Stimulated activated naive CD8-positive, alpha-beta T cell treated with anti-CD3 and anti-CD28 coated beads, Interleukin-15, Interleukin-2, amounts not matched to agents 100 ng/mL and 50 ng/mL, for 24 hours (primary cell): ENCODE measurements around the gene KDM1B.
A peak's percentile ranks its signal among the peaks of the same experiment; 100 is the strongest.
"Not testable (repeated sequence)": the region's sequence is repeated elsewhere in the genome, so short reads cannot be mapped to it uniquely, and the experiment has no call there.

Experiments
- H3K27ac Mint-ChIP-seq: one replicate; pipeline ENCODE4 v1.8.0; 2021; ENCODE audit warnings: mild to moderate bottlenecking, mixed read lengths
- H3K27me3 Mint-ChIP-seq: one replicate; pipeline ENCODE4 v1.8.0; 2021; ENCODE audit warnings: mixed read lengths
- H3K36me3 Mint-ChIP-seq: one replicate; pipeline ENCODE4 v1.8.0; 2021; ENCODE audit warnings: low read depth, mixed read lengths
- H3K4me1 Mint-ChIP-seq: one replicate; pipeline ENCODE4 v1.8.0; 2021; ENCODE audit warnings: low read depth, mixed read lengths
- H3K4me3 Mint-ChIP-seq: one replicate; pipeline ENCODE4 v1.8.0; 2021; ENCODE audit warnings: mild to moderate bottlenecking, mixed read lengths
- H3K9me3 Mint-ChIP-seq: one replicate; pipeline ENCODE4 v1.8.0; 2021; ENCODE audit warnings: mixed read lengths

Gene KDM1B

DNA sequence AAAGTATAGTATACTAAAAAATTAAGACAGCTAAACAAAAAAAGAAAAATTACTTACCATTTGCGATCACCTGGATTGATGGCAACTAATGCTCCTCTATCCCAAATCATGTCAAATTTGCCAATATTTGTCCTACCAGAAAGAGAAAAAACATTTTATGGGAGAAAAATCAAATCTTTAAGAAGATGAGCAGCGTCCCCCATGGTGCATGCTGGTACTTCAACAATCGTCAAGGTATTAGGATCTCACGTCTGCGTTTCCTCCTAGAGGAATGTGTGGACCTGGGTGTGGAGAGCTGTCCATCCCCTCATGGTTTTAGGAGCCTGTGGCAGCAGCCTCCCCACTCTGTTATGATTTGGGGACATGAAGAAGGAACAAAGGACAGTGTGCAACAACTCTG lies 16.3 kb upstream of the KDM1B start:
- H3K27me3 Mint-ChIP-seq = no peaks in the 10 kb centered on the region
- no peaks in the 10 kb centered on the region for H3K4me1 Mint-ChIP-seq
- H3K36me3 Mint-ChIP-seq = peaks cover 53% of the 10 kb centered on the region
- no peak overlapping the region for H3K27ac Mint-ChIP-seq
- no peak overlapping the region for H3K4me3 Mint-ChIP-seq
- no peaks in the 10 kb centered on the region for H3K9me3 Mint-ChIP-seq

DNA sequence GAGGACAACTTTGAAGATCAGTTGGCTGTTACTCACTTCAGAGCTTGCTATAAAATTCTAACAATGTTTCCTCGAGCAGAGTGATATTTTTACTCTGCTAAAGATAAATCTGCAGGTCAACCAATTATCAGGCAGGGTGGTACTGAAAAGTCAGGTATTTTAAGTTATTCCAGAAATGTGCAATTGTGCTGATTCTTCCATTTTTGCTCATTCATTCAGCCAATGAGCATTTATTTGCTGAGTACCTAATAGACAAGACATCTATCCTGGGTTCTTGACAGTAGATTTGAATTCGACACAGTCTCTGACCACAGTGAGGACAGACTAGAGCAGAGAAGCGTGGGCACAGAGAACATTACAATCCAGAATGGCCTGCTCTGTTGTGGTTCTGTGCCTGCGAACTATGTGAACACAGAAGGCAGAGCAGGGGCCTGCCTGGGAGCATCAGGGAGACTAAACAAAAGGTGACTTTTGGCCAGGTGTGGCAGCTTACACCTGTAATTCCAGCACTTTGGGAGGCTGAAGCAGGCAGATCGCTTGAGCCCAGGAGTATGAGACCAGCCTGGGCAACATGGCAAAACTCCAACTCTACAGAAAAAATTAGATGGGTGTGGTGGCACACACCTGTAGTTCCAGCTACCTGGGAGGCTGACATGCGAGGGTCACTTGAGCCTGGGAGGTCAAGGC lies 15.1 kb upstream of the KDM1B start:
- peaks cover 53% of the 10 kb centered on the region for H3K36me3 Mint-ChIP-seq
- H3K27me3 Mint-ChIP-seq = no peaks in the 10 kb centered on the region
- no peaks in the 10 kb centered on the region for H3K9me3 Mint-ChIP-seq
- no peaks in the 10 kb centered on the region for H3K4me1 Mint-ChIP-seq
- H3K4me3 Mint-ChIP-seq = no peak overlapping the region
- no peak overlapping the region for H3K27ac Mint-ChIP-seq

DNA sequence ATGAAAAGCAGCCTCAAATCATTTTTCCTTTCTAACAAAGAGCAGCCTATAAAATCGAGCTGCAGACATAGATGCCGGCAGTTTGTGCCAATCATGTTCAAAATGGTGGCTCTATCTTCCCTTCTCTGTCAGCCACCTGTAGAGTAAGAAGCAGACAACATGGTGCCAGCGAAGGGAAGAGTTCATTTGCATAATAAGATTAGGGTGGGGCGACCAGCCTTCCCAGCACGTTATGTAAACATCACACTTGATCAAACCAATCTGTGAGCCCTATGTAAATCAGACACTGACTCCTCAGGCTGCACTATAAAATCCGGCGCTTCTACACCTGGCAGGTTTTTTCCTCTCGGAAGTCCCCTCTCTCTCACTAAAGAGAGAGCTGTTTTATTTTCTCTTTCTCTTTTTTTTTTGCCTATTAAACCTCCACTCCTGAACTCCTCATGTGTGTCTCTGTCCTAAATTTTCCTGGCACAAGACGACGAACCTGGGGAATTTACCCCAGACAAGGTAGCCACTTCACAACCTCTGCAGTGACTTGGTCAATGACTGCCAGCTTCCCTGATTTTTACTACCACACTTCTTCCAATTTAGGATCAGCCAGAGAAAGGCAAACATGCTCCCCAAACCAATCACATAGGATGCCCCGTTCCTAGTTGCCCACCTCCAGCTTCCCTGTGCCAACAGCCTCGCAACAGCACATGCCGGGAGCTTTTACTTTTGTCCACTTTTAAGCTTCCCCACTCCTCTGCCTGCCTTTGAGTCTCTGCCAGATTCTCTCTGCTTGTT lies 13.2 kb upstream of the KDM1B start:
- Mint-ChIP-seq H3K36me3 (peaks cover 48% of the 10 kb centered on the region), H3K27ac (no peak overlapping the region), H3K4me3 (no peak overlapping the region), H3K4me1 (peaks cover 2% of the 10 kb centered on the region), H3K9me3 (no peaks in the 10 kb centered on the region), H3K27me3 (no peaks in the 10 kb centered on the region)

DNA sequence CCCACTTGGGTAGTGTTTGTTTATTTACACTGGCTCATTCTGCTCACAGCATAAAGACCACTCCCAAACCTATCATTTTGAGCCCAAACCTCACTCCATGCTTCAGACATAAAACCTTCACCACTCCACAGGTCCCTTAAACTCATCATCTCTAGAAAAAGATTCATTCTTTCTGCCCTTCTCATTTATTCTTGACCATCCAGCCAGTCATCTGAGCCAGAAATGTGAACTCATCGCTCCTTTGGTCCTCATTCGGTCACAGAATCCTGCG lies 12.7 kb upstream of the KDM1B start:
- no peaks in the 10 kb centered on the region for H3K9me3 Mint-ChIP-seq
- no peak overlapping the region for H3K27ac Mint-ChIP-seq
- peaks cover 48% of the 10 kb centered on the region for H3K36me3 Mint-ChIP-seq
- no peak overlapping the region for H3K4me3 Mint-ChIP-seq
- H3K4me1 Mint-ChIP-seq = peaks cover 7% of the 10 kb centered on the region
- no peaks in the 10 kb centered on the region for H3K27me3 Mint-ChIP-seq

DNA sequence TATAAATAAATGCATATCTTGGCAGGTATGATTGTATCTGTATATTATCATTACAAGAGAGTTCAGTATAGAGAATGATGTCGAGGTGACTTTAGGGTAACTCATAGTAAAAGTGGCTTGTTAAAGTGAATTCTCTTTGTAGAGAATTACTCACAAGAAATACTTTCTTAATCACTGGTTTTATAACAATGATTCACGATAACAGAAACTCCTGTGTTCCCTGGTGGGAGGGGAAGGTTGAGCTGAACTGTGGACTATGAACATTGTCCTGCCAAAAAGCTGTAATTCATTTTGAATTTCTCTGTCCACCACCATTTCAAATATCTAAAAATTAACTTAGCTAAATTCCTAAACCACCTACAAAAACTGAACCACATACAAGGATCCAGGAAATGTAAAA lies 8.1 kb upstream of the KDM1B start:
- peaks cover 24% of the 10 kb centered on the region for H3K36me3 Mint-ChIP-seq
- no peaks in the 10 kb centered on the region for H3K9me3 Mint-ChIP-seq
- H3K27me3 Mint-ChIP-seq = no peaks in the 10 kb centered on the region
- H3K27ac Mint-ChIP-seq = no peak overlapping the region
- H3K4me3 Mint-ChIP-seq = no peak overlapping the region
- peaks cover 11% of the 10 kb centered on the region for H3K4me1 Mint-ChIP-seq

DNA sequence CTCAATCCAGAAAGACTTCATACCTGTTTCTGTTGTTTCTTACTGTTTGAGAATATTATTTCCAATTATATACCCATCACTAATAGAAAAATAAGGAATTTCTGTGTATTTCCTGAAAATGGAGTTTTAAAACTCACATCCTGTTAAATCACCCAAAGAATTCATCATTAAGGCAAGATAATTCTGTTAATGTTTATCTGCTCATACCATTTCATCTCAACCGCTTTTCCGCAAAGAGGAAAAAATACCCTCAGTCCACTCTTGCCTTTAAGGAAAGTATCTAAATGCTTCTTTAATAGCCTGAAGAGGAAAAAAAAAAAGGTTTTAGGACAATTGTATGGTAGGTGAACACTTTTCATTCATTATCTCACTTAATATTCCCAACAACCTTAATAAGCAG lies 7.6 kb upstream of the KDM1B start:
- Mint-ChIP-seq H3K9me3 (no peaks in the 10 kb centered on the region), H3K4me1 (peaks cover 15% of the 10 kb centered on the region), H3K27ac (no peak overlapping the region), H3K4me3 (no peak overlapping the region), H3K27me3 (no peaks in the 10 kb centered on the region), H3K36me3 (peaks cover 20% of the 10 kb centered on the region)

DNA sequence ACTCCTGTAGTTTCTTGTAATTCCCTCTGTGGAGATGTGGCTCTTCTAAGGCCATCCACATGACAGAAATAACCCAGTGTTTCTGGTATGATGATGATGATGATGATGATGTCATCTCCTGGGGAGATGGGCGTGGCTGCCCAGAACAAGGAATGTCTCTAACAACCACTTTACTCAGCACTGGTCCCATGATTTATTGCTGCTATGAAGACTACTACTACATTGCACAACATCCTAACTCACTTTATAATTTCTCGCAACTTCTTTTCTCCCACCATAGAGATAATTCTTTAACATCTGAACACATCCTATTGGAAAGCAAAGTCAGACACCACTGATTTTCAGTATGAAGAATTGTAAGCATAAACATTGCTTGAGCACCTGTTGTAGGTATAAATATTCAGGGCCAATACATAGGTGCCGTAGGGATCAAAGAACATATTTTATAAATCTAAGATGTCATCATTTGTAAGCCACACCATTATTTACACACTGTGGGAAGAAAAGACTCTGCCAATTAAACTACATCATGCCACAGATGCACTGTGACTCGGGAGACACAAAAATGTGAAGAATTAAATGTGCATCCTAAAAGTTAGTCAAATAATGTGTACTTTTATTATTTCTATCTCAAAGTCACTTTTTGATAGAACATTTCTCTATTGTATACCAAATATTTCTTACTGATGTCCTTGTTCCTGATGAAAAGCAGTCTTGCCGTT lies 6.8 kb upstream of the KDM1B start:
- Mint-ChIP-seq H3K4me3 (no peak overlapping the region), H3K27me3 (no peaks in the 10 kb centered on the region), H3K36me3 (peaks cover 13% of the 10 kb centered on the region), H3K9me3 (no peaks in the 10 kb centered on the region), H3K4me1 (peaks cover 24% of the 10 kb centered on the region), H3K27ac (no peak overlapping the region)

DNA sequence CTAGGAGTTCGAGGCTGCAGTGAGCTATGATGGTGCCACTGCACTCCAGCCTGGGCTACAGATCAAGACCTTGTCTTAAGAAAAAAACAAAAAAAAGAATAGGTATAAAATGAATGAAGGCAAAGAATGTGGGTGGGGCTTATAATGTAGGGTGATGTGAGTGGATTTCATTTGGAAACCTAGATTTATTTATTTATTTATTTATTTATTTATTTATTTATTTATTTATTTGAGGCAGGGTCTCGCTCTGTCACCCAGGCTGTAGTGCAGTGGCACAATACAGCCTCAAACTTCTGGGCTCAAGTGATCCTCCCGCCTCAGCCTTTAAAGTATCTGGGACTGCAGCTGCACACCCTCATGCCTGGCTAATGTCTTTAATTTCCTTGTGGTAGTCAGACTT lies 3.8 kb upstream of the KDM1B start:
- H3K27ac Mint-ChIP-seq, H3K4me3 Mint-ChIP-seq, H3K27me3 Mint-ChIP-seq, H3K9me3 Mint-ChIP-seq: not testable (repeated sequence)
- peaks cover 41% of the 10 kb centered on the region for H3K4me1 Mint-ChIP-seq
- peaks cover 13% of the 10 kb centered on the region for H3K36me3 Mint-ChIP-seq

DNA sequence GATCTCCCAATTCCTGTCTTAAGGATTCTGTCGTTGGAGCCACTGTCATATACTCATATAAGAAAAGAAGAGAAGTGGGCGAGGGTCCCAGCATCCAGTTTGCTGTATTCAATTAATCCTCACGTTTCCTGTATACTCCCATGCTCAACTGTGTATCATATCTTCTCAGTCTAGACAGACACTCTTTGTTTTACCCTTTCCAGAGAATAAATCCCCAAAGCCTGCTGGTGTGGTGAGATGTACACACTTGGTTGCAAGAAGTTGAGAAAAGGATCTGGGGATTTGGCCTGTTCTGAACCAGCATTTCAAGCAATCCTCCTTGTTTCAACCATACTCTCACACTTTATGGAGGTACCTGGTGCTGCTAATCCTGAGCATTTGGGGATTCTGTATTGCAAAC lies 3.4 kb upstream of the KDM1B start:
- H3K27ac Mint-ChIP-seq = no peak overlapping the region
- H3K4me3 Mint-ChIP-seq = no peak overlapping the region
- H3K27me3 Mint-ChIP-seq = no peaks in the 10 kb centered on the region
- H3K9me3 Mint-ChIP-seq = no peaks in the 10 kb centered on the region
- peaks cover 10% of the 10 kb centered on the region for H3K36me3 Mint-ChIP-seq
- H3K4me1 Mint-ChIP-seq = peaks cover 42% of the 10 kb centered on the region

DNA sequence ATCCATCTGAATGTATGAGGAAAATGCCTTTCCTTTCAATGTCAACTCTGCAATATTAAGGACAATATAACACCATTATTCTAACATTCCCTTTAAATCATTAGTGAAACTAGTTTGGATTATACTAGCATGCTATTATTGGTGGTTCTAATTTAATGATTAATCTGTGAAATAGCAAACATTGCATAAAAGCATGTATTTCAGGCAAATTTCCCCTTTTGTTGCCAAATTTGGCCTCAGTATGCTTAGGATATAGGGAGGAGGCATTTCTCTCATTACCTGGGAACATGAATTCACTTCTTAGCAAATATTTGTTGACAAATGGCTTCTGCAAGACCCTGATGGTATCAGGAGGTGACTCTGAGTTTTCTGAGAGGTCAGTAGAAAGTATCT lies 1.9 kb upstream of the KDM1B start:
- H3K27ac Mint-ChIP-seq = no peak overlapping the region
- peak overlapping the region; percentile 60 for H3K4me3 Mint-ChIP-seq

DNA sequence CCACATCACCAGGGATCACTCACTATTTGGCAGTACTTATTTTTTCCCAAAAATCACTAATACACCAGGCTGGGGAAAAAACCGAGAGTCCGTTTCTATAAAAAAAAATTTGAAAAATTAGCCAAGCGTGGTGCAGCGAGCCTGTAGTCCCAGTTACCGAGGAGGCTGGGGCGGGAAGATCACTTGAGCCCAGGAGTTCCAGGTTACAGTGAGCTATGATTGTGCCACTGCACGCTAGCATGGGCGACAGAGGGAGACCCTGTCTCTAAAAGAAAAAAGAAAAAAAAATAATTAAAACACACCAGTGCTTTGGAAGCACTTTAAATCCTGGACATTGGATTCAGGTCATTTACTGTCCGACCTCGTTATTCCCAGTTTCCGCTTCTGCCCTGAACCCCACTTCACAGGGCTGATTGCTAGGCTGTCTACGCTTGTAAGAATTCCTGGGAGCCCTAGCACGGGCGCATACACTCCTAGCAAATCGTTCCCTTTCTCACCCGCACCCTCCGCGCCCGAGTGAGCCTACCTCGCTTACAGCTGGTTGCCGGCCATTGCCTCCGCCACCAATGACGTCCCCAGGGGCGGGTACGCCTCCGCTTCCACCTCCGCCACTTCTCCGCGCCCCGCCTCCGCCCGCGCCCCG lies 594 bp upstream of the KDM1B start, which contains the start of gene TPMT:
TSS of gene TPMT (minus strand) at position 571 of the 643 bp plus-strand sequence. CDS start 5,950 bp downstream, outside the sequence.
- H3K27me3 Mint-ChIP-seq = no peaks in the 10 kb centered on the region
- H3K4me1 Mint-ChIP-seq = peaks cover 32% of the 10 kb centered on the region
- H3K36me3 Mint-ChIP-seq = no peaks in the 10 kb centered on the region
- H3K4me3 Mint-ChIP-seq = peak within 1 kb of the TSS; percentile 95
- H3K27ac Mint-ChIP-seq = peak within 1 kb of the TSS; percentile 85
- no peaks in the 10 kb centered on the region for H3K9me3 Mint-ChIP-seq

More for the DNA sequence above, 1.9 kb upstream of the KDM1B start:
- peaks cover 32% of the 10 kb centered on the region for H3K4me1 Mint-ChIP-seq
- H3K36me3 Mint-ChIP-seq = peaks cover 4% of the 10 kb centered on the region
- H3K9me3 Mint-ChIP-seq = no peaks in the 10 kb centered on the region
- H3K27me3 Mint-ChIP-seq = no peaks in the 10 kb centered on the region

DNA sequence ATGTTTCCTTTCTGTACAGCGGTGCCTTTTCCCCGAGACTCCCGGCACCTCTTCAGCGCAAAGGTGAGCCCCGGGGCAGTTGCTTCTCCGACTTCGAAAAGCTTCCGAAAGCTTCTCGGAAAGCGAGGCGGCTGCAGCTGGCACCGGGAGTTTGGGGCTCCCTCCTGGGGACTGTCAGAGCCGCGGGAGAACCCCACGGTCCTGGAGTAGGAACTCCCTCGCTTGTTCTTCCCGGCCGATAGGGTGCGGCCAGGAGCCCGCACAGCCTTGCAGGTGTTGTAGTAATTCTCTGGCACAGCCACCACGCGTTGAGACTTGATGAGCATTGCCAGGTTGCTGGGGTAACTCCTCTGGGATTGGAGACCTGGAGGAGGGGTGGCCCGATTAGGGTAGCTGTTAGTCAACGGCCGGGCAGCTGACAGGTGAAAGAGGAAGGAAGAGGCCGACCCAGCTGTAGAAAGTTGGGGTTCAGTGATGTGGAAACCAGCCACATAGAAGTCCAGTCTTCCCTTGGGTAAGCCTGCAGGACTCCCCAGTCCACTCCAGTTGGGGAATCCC lies 721 bp downstream of the KDM1B start:
- peak overlapping the region; percentile 41 for H3K27ac Mint-ChIP-seq
- peak overlapping the region; percentile 95 for H3K4me3 Mint-ChIP-seq
- peaks cover 7% of the 10 kb centered on the region for H3K36me3 Mint-ChIP-seq
- peaks cover 32% of the 10 kb centered on the region for H3K4me1 Mint-ChIP-seq
- H3K9me3 Mint-ChIP-seq = no peaks in the 10 kb centered on the region
- H3K27me3 Mint-ChIP-seq = no peaks in the 10 kb centered on the region

DNA sequence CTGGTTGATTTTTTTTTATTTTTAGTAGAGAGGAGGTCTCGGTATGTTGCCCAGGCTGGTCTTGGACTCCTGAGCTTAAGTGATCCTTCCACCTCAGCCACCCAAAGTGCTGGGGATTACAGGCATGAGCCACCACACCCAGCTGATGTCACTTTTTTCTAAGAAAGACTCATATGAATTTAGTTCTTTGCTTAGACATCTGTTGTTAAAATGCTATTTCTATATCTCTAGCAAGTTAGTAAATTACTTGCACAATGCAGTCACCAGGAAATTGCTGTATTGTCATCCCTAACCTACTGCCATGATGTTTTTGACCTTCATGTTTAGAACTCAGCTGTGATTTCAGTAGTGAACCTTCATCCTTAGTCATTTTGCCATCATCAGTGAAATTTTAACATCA lies 5.7 kb downstream of the KDM1B start:
- Mint-ChIP-seq H3K36me3 (peaks cover 34% of the 10 kb centered on the region), H3K4me1 (peaks cover 6% of the 10 kb centered on the region), H3K27me3 (no peaks in the 10 kb centered on the region), H3K27ac (no peak overlapping the region), H3K4me3 (no peak overlapping the region), H3K9me3 (no peaks in the 10 kb centered on the region)

DNA sequence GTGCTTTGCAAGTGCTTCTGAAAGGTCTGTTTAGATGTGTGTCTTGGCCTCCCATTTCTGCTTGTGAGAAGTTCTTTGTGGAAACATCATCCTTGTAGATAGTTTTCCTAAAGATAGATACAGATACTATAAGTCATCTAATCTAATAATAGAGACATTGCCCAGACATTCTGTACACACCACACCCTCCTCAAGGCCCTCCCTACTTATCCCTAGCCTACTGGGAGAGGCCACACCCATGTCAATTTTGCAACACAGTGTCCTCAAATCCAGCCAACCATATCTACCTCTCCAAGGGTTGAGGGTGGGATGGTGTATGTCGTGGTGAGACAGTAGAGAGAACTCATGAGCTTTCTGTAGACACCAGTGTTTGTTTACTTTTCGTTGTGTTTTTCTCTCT lies 6.2 kb downstream of the KDM1B start:
- Mint-ChIP-seq H3K36me3 (peaks cover 34% of the 10 kb centered on the region), H3K9me3 (no peaks in the 10 kb centered on the region), H3K27ac (no peak overlapping the region), H3K4me1 (peaks cover under 1% of the 10 kb centered on the region), H3K27me3 (no peaks in the 10 kb centered on the region), H3K4me3 (no peak overlapping the region)

DNA sequence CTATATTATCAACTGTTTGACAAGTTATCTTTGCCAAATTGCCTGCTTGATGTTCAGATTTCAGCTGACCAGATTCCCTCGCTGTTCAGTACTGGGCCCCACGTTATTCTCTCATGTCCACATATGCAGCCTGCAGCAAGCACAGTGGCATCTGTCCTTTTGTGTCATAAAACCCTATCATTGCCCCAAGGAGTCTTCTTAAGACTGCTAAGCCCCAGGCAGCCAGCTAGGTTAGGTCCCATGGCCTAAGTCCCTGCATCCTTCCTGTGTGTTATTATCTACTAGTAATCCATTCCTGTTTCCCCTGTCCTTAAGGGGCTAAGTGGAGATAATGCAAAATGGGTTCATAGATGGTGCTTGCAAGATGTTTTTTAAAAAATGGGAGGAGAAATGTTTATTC lies 7.2 kb downstream of the KDM1B start:
- peaks cover 34% of the 10 kb centered on the region for H3K36me3 Mint-ChIP-seq
- no peak overlapping the region for H3K4me3 Mint-ChIP-seq
- H3K4me1 Mint-ChIP-seq = no peaks in the 10 kb centered on the region
- H3K9me3 Mint-ChIP-seq = no peaks in the 10 kb centered on the region
- H3K27ac Mint-ChIP-seq = no peak overlapping the region
- no peaks in the 10 kb centered on the region for H3K27me3 Mint-ChIP-seq
